Caco-2 (cell line): ENCODE data around the gene LAPTM5. TPM values are rescaled to one million over a fixed set of nuclear protein-coding genes. Genes with fewer than 3 reads are reported as not detected.

Experiments used
- BruUV-seq: library from RNA; stranded (reverse); fragments of 400-500 nt; replicated peaks from 2 replicates; lab custom pipeline; 2021; lab: Mats Ljungman, UMichigan
- CTCF ChIA-PET: fragments of 300-600 bp; sonication (Branson Sonifier 250); formaldehyde crosslinking; loops from one replicate; lab custom pipeline; 2022; ENCODE audit warnings: antibody characterized with exemption; lab: Charles Lee
- POLR2A ChIA-PET: fragments of 300-600 bp; sonication (Branson Sonifier 250); formaldehyde crosslinking; loops from one replicate; lab custom pipeline; 2022; ENCODE audit warnings: antibody characterized with exemption; lab: Charles Lee
- DNase-seq, 2 experiments: peaks; one replicate each; pipeline versions ENCODE4 v3.0.0 to v3.0.0-alpha.2; 2020 to 2022
- H3K27me3 ChIP-seq: replicated peaks from 2 replicates; pipeline ENCODE4 v1.6.0; 2011; ENCODE audit warnings: low read length; ENCODE audit not compliant: control insufficient read depth, insufficient read depth
- H3K36me3 ChIP-seq: 2 replicates; pipeline ENCODE4 v1.5.1; 2011; ENCODE audit warnings: low read length; ENCODE audit not compliant: control insufficient read depth, insufficient read depth
- H3K4me1 ChIP-seq: fragments of 250-450 bp; sonication (Bioruptor Pico); 2 replicates; pipeline ENCODE4 v1.5.1; 2020; ENCODE audit warnings: mild to moderate bottlenecking
- H3K4me3 ChIP-seq: 2 replicates; pipeline ENCODE4 v1.5.1; 2011; ENCODE audit warnings: low read depth, mild to moderate bottlenecking, control low read depth, low read length
- H3K9me3 ChIP-seq: fragments of 250-450 bp; sonication (Bioruptor Pico); 2 replicates; pipeline ENCODE4 v1.5.1; 2020; ENCODE audit warnings: mild to moderate bottlenecking, moderate library complexity
- H3K27ac Mint-ChIP-seq: one replicate; pipeline ENCODE4 v1.8.0; 2022; ENCODE audit warnings: mixed read lengths; ENCODE audit not compliant: unreplicated experiment
- H3K27me3 Mint-ChIP-seq: one replicate; pipeline ENCODE4 v1.8.0; 2022; ENCODE audit warnings: mixed read lengths; ENCODE audit not compliant: insufficient read depth, unreplicated experiment
- H3K36me3 Mint-ChIP-seq: one replicate; pipeline ENCODE4 v1.8.0; 2022; ENCODE audit warnings: mild to moderate bottlenecking, mixed read lengths; ENCODE audit not compliant: insufficient read depth, unreplicated experiment
- H3K4me1 Mint-ChIP-seq: one replicate; pipeline ENCODE4 v1.8.0; 2022; ENCODE audit warnings: low read depth, mixed read lengths; ENCODE audit not compliant: unreplicated experiment
- H3K4me3 Mint-ChIP-seq: one replicate; pipeline ENCODE4 v1.8.0; 2022; ENCODE audit warnings: mild to moderate bottlenecking, moderate library complexity, mixed read lengths; ENCODE audit not compliant: unreplicated experiment
- H3K9me3 Mint-ChIP-seq: one replicate; pipeline ENCODE4 v1.8.0; 2022; ENCODE audit warnings: mixed read lengths; ENCODE audit not compliant: unreplicated experiment
- intact Hi-C: fragments of 100-400 bp; cut with micrococcal nuclease; formaldehyde crosslinking; loops from one replicate; pipeline ENCODE4 v1.10.0; 2022; ENCODE audit not compliant: unreplicated experiment
- total RNA-seq: library from RNA; stranded (reverse); gene quantifications from 2 replicates; pipeline ENCODE4 v1.2.3, GENCODE V29; 2022
- TF ChIP-seq, protein P1 (sequence below), 2 experiments: fragments of 200-600 bp in 1 of 2; IDR thresholded peaks; 1 replicate in 1 of 2; 2 replicates in 1 of 2; pipeline versions ENCODE4 v1.5.1 to v1.8.0; 2011 to 2022; ENCODE audit warnings: antibody characterized with exemption in 1 of 2, control low read depth in 1 of 2, inconsistent platforms in 1 of 2, low read depth in 1 of 2, low read length in 1 of 2, mild to moderate bottlenecking in 1 of 2, moderate library complexity in 1 of 2; ENCODE audit not compliant: insufficient read depth in 1 of 2, severe bottlenecking in 1 of 2, unreplicated experiment in 1 of 2

The LAPTM5 gene
- total RNA-seq, 1 experiment from 2014 or later, result not detected

DNA sequence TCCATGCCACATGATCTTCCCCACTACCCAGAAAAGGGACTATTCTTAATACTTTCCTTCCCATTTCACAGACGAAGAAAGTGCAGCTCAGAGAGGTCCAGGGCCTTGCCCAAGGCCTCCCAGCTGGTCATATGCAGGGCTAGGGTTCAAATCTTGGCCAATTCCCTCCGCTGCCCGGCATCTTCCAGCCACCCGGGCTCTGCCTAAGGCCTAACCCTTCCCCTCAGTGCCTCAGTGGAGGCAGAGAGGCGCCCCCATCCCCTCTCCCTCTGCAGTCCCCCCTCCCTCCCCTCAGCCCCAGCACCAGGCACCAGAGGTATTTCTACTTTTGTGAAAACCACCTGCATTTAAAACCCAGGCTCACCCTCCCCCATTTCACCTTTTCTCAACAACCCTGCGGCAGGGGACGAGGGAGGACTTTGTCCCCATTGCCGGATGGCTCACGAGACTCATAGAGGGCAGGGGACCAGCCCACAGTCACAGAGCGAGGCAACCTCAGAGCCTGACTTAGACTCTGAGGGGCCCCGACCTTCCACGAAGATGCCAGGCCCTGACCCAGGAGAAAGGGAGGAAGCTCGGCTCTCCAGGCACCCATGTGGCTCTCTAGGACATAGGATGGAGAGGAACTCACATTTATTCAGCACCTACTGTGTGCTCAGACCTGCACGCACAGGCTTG lies 12.3 kb downstream of the LAPTM5 start:
- BruUV-seq, result no TSS peak
- ChIA-PET CTCF (no interaction called here), POLR2A (no interaction called here)
- no peaks in the 10 kb centered on the region for H3K27me3 ChIP-seq
- no peaks in the 10 kb centered on the region for H3K27me3 Mint-ChIP-seq
- peaks cover 17% of the 10 kb centered on the region for H3K4me1 Mint-ChIP-seq
- no peak overlapping the region for H3K4me3 Mint-ChIP-seq
- TF ChIP-seq, protein P1, sequence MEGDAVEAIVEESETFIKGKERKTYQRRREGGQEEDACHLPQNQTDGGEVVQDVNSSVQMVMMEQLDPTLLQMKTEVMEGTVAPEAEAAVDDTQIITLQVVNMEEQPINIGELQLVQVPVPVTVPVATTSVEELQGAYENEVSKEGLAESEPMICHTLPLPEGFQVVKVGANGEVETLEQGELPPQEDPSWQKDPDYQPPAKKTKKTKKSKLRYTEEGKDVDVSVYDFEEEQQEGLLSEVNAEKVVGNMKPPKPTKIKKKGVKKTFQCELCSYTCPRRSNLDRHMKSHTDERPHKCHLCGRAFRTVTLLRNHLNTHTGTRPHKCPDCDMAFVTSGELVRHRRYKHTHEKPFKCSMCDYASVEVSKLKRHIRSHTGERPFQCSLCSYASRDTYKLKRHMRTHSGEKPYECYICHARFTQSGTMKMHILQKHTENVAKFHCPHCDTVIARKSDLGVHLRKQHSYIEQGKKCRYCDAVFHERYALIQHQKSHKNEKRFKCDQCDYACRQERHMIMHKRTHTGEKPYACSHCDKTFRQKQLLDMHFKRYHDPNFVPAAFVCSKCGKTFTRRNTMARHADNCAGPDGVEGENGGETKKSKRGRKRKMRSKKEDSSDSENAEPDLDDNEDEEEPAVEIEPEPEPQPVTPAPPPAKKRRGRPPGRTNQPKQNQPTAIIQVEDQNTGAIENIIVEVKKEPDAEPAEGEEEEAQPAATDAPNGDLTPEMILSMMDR (IDR thresholded peaks at IDR 0.05; ENCODE audit: insufficient read depth in 1 of 2, low read depth in 1 of 2, low read length in 1 of 2, severe bottlenecking in 1 of 2, unreplicated experiment in 1 of 2), result no peak
- intact Hi-C loops, result no loop called here
- peak overlapping the region; percentile 31 for H3K27ac Mint-ChIP-seq
- peaks cover 17% of the 10 kb centered on the region for H3K4me1 ChIP-seq
- no peaks in the 10 kb centered on the region for H3K9me3 ChIP-seq
- DNase-seq, result peak; percentile 49 to 62
- H3K4me3 ChIP-seq, result no peak overlapping the region
- no peaks in the 10 kb centered on the region for H3K36me3 Mint-ChIP-seq
- no peaks in the 10 kb centered on the region for H3K36me3 ChIP-seq
- no peaks in the 10 kb centered on the region for H3K9me3 Mint-ChIP-seq

DNA sequence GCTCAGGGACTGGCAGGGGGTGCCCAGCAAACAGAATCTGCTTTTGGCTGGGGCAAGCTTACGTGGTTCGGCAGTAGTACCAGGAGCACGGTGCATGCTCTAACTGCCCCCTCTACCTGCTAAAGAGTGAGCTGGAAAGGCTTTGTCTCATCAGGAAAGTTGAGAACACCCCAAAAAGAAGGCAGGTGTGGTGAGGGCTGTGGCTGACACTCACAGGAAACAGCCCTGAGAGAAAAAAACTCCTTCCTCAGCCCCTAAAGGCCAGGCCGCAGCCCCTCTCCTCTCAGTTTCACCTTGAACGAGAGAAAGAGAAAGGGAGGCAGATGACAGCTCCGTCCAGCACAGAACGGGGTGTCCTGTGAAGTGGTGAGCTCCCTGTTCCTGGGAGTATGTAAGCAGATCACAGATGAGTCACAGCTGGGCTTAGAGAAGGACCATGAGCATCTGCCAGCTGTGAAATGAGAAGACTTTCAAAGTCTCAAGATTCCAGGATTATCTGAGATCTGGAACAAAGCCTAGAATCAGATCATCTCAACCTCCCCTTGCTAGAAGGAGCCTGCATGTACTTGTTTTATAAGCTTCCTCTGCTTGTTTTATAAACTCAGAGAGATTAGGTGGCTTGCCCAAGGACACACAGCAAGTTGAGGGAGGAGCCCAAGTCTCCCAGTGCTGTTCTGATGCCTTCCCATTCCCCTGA lies 13.4 kb downstream of the LAPTM5 start:
- no peaks in the 10 kb centered on the region for H3K36me3 Mint-ChIP-seq
- no peak overlapping the region for H3K4me3 Mint-ChIP-seq
- BruUV-seq, result no TSS peak
- Histone ChIP-seq H3K36me3 (no peaks in the 10 kb centered on the region), H3K9me3 (no peaks in the 10 kb centered on the region), H3K4me3 (no peak overlapping the region), H3K27me3 (no peaks in the 10 kb centered on the region), H3K4me1 (peaks cover 17% of the 10 kb centered on the region)
- H3K4me1 Mint-ChIP-seq, result peaks cover 17% of the 10 kb centered on the region
- H3K9me3 Mint-ChIP-seq, result no peaks in the 10 kb centered on the region
- intact Hi-C loops, result no loop called here
- CTCF ChIA-PET, result interaction anchor here (0.6 kb wide), 1 partner anchor 24 kb away, joined by 3 read pairs; no protein-coding TSS in a partner anchor
- no peak overlapping the region for H3K27ac Mint-ChIP-seq
- H3K27me3 Mint-ChIP-seq, result no peaks in the 10 kb centered on the region
- TF ChIP-seq, protein P1 (IDR thresholded peaks at IDR 0.05; ENCODE audit: insufficient read depth in 1 of 2, low read depth in 1 of 2, low read length in 1 of 2, severe bottlenecking in 1 of 2, unreplicated experiment in 1 of 2), result no peak
- DNase-seq, result no peak
- POLR2A ChIA-PET, result no interaction called here

DNA sequence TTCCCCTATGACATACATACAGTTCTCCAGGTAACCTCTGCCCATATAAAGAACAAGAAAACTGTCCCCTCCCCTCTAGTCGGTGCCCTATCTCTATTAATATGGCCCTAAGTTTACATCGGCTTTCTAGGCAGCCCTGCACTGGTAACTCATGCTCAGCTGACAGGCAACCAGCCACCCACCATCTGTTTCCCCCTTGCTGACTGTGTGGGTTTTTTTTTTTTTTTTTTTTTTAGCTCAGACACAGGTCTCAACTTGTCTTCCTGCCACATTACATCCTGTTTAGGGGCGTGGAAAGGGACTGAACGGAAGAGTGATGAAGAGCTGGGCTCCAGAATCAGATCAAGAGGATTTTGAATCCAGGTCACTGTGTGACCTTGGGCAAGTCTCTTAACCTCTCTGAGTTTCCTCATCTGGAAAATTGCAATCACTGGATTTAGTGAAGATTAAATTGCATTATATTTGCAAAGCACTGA lies 14.0 kb downstream of the LAPTM5 start:
- CTCF ChIA-PET, result interaction anchor here (0.6 kb wide), 1 partner anchor 23 kb away, joined by 3 read pairs; no protein-coding TSS in a partner anchor
- no TSS peak for BruUV-seq
- Histone ChIP-seq H3K36me3 (no peaks in the 10 kb centered on the region), H3K9me3 (no peaks in the 10 kb centered on the region), H3K4me3 (no peak overlapping the region), H3K4me1 (peaks cover 17% of the 10 kb centered on the region), H3K27me3 (no peaks in the 10 kb centered on the region)
- Mint-ChIP-seq H3K9me3 (no peaks in the 10 kb centered on the region), H3K27ac (no peak overlapping the region), H3K36me3 (no peaks in the 10 kb centered on the region), H3K4me1 (peaks cover 14% of the 10 kb centered on the region), H3K27me3 (no peaks in the 10 kb centered on the region), H3K4me3 (no peak overlapping the region)
- intact Hi-C loops, result no loop called here
- POLR2A ChIA-PET, result no interaction called here
- no peak for DNase-seq
- TF ChIP-seq, protein P1 (IDR thresholded peaks at IDR 0.05; ENCODE audit: insufficient read depth in 1 of 2, low read depth in 1 of 2, low read length in 1 of 2, severe bottlenecking in 1 of 2, unreplicated experiment in 1 of 2), result no peak
